Lower leg skin (tissue), 4 donors: ENCODE data around the gene LMCD1. TPM values are rescaled to one million over a fixed set of nuclear protein-coding genes. Genes with fewer than 3 reads are reported as not detected.
A peak's percentile ranks its signal among the peaks of the same experiment; 100 is the strongest.

Experiments used
- DNase-seq, 2 donors: peaks; one replicate each; pipeline ENCODE4 v3.0.0-alpha.2; 2019; ENCODE audit warnings: low spot score in 2 of 2
- H3K4me3 ChIP-seq: fragments of 200-600 bp; sonication (generic); 2 replicates; pipeline ENCODE4 v1.5.1; 2017; ENCODE audit warnings: mild to moderate bottlenecking, low read depth; ENCODE audit not compliant: poor library complexity, severe bottlenecking
- CTCF ChIP-seq, 3 donors: fragments of 450-650 bp; IDR thresholded peaks; one replicate each; pipeline ENCODE4 v1.5.1; 2016; ENCODE audit warnings: antibody characterized with exemption in 3 of 3, mild to moderate bottlenecking in 3 of 3, moderate library complexity in 2 of 3
- POLR2A ChIP-seq, 2 donors: fragments of 450-650 bp; IDR thresholded peaks; one replicate each; pipeline ENCODE4 v1.6.1; 2016 to 2017; ENCODE audit warnings: antibody characterized with exemption in 2 of 2, mild to moderate bottlenecking in 1 of 2, moderate library complexity in 1 of 2
- WGBS, 2 donors: methylation state at CpG; one replicate each; pipeline ENCODE4 v1.1.5; 2018; 5-methylcytosine and 5-hydroxymethylcytosine counted together
- intact Hi-C: fragments of 100-400 bp; cut with DNase I; formaldehyde crosslinking; loops from one replicate; pipeline ENCODE4 v1.15.0; 2023; ENCODE audit warnings: low total_unique reads
- total RNA-seq, 4 donors: library from RNA; depleted of rRNA; stranded (reverse); fragments of >200 nt; gene quantifications; one replicate each; pipeline ENCODE4 v1.1.0, GENCODE V29; 2016

LMCD1 gene
- total RNA-seq, 4 donors from 2014 or later, result 40.4 to 81.5 (median 54.1) TPM

- DNase-seq, result no peak
- intact Hi-C loops, result no loop called here
- WGBS, 2 donors, result 85 to 96% methylated on average over 3 of the region's 3 CpGs
- no peak for TF ChIP-seq POLR2A (IDR thresholded peaks at IDR 0.05)
- no peak for TF ChIP-seq CTCF (IDR thresholded peaks at IDR 0.05)
- H3K4me3 ChIP-seq, result no peak overlapping the region
Measured at GRCh38 chr3:8595252-8595651, 93.6 kb downstream of the LMCD1 start.

GRCh38 chr3:8595695-8596115 is 94.1 kb downstream of the LMCD1 start:
- intact Hi-C loops, result no loop called here
- TF ChIP-seq CTCF (IDR thresholded peaks at IDR 0.05) (no peak), POLR2A (IDR thresholded peaks at IDR 0.05) (no peak)
- WGBS, 2 donors, result 70 to 80% methylated on average over 9 of the region's 9 CpGs
- no peak overlapping the region for H3K4me3 ChIP-seq
- no peak for DNase-seq

GRCh38 chr3:8596321-8597218 is 94.9 kb downstream of the LMCD1 start:
- intact Hi-C loops, result no loop called here
- TF ChIP-seq POLR2A (IDR thresholded peaks at IDR 0.05) (no peak), CTCF (IDR thresholded peaks at IDR 0.05) (no peak)
- no peak overlapping the region for H3K4me3 ChIP-seq
- peak in 1 of 2 donors; percentile 16 for DNase-seq
- WGBS, 2 donors, result 73 to 78% methylated on average over 18 of the region's 18 CpGs

- intact Hi-C loops, result no loop called here
- H3K4me3 ChIP-seq, result no peak overlapping the region
- 70 to 80% methylated on average over 7 of the region's 7 CpGs for WGBS, 2 donors
- no peak for DNase-seq
- TF ChIP-seq CTCF (IDR thresholded peaks at IDR 0.05) (no peak), POLR2A (IDR thresholded peaks at IDR 0.05) (no peak)
Measured at GRCh38 chr3:8597219-8597853, 95.7 kb downstream of the LMCD1 start.

- intact Hi-C loops, result no loop called here
- TF ChIP-seq POLR2A (IDR thresholded peaks at IDR 0.05), result no peak
- TF ChIP-seq CTCF (IDR thresholded peaks at IDR 0.05), result no peak
- DNase-seq, result no peak
- no peak overlapping the region for H3K4me3 ChIP-seq
- 58 to 75% methylated on average over 3 of the region's 3 CpGs for WGBS, 2 donors
Measured at GRCh38 chr3:8599146-8599545, 97.5 kb downstream of the LMCD1 start.
